Thyroid gland (tissue), 4 donors: ENCODE measurements around the gene DUS1L.

ENCODE experiments used
- CTCF ChIP-seq, 6 experiments: fragments of 200-600 bp in 3 of 6; fragments of 450-650 bp in 3 of 6; sonication (generic) in 3 of 6; IDR thresholded peaks; one replicate each; pipeline ENCODE4 v1.5.1; 2016 to 2019; ENCODE audit warnings: antibody characterized with exemption in 6 of 6, mild to moderate bottlenecking in 2 of 6, inconsistent platforms in 1 of 6, moderate library complexity in 1 of 6
- POLR2A ChIP-seq, 2 donors: fragments of 450-650 bp; IDR thresholded peaks; one replicate each; pipeline ENCODE4 v1.6.1; 2017; ENCODE audit warnings: antibody characterized with exemption in 2 of 2, mild to moderate bottlenecking in 2 of 2, moderate library complexity in 1 of 2

- TF ChIP-seq CTCF (IDR thresholded peaks at IDR 0.05) = no peak
- TF ChIP-seq POLR2A (IDR thresholded peaks at IDR 0.05) = no peak
These were observed 41.2 kb upstream of the DUS1L start for GRCh38 chr17:82106688-82107305.
